Iris pigment epithelial cell (primary cell): ENCODE results near the gene TFIP11.

ENCODE experiments used
- DNase-seq: peaks from one replicate; pipeline ENCODE4 v3.0.0-alpha.2; 2011; ENCODE audit warnings: low read depth

Gene TFIP11

DNA sequence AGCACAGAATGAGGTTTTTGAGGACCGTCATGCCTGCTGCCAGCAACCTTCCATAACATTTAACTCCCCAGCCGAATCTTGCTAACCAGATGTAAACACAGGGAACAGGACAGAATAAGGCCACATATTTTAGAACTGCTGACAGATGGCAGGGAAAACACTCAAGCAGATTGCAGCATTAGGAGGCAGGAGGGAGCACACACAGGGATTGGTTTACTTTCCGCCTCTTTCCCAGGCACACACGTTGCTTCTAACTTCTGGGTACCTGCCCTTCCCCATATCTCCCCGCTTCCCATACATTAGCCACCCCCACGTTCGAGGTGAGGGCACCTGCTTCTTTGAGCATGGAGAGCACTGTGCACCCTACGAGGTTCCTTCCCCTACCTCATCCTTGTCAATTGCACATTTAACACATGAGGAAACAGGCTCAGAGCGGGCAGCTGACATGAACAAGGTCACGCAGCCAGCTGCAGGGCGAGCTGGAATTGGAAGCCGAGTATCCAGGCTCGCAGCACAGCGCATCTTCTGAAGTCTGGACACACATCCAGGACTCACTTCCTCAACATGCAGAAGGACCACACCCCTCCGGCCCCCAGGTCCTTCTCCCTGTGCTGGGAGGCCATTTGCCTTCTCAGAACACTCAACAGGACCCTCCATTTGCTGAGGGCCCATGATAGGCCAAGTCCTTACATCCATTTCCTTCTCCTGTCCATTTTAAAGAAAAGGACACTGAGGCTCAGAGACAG lies 64.5 kb downstream of the TFIP11 start:
- DNase-seq, result no peak

DNA sequence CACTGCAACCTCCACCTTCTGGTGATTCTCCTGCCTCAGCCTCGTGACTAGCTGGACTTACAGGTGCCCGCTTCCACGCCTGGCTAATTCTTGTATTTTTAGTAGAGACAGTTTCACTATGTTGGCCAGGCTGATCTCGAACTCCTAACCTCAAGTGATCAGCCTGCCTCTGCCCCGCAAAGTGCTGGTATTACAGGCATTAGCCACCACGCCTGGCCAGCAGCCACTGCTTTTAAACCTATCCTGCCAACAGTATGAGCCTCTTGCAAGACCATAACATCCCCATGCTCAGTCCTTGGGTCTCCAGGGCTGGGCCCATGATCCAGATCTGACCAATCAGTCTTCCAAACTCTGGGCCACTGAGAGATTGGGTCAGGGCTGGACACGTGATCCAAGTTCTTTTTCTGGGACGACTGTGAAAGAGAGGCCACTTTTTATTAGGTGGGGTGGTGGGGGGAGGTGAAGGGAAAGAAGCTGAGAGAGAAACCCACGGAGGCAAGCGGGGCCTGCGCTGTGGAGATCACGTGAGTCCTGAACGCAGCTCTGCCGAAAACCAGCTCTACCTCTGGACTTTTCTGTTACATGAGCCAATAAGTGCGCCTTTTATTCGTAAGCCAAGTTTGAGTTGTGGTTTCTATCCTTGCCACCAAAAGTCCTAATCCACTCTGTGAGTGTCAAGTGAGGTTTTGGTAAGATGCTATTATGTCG lies 65.3 kb downstream of the TFIP11 start:
- DNase-seq, result no peak

- no peak for DNase-seq
Observed at GRCh38 chr22:26445577-26446275, 66.5 kb downstream of the TFIP11 start.

DNA sequence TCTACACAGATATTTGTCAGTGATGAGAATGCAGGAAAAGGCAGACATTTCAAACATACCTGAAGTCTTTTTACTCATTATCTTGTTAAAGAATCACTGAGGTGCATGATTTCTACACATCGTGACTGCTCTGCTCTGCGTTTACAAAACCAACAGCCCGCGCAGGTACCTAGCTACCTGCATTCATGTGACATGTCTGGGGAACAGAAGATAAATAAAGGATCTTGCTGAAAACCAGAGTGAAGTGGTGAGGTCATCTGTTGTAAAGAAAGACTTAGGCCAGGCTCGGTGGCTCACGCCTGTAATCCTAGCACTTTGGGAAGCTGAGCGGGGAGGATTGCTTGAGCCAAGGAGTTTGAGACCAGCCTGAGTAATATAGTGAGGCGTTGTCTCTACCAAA lies 67.5 kb downstream of the TFIP11 start:
- no peak for DNase-seq

DNA sequence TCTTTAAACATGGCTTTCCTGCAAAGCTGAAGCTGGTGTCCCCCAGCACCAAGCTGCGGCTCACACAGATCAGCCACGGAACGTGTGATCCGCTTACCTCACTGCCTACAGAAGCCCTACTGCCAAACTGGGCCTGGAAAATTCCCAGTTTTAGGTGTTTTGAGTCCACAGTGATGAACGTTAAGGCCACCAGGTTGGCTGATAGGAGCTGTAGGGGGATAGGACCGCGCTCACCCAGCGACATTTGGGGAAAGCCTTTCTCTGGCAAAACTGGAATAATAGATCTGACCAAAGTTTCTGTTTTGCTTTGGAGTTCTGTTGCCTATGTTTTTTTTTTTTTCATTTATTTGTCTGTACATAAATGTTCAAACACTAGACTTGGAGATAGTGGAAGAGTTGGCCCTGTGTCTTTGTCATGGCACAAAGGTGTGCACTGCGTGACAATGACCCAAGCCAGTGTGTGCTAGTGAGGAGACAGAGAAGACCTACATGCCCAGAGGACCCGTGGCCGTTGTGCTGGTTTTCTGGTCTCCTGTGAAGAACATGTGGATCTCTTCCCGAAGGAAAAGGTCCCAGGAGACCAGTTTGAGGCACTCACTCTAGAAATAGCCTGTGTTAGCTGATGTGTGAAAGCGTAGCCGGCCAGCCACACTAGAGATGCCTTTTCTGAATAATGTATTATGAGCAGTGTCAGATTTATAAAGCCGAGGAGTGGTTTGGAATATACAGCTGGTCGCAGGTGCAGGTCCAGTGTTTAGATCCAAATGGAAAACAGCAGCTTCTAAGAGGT lies 68.2 kb downstream of the TFIP11 start:
- no peak for DNase-seq

GRCh38 chr22:26442086-26442756 lies 70.1 kb downstream of the TFIP11 start:
- no peak for DNase-seq
